22Rv1 (cell line): Measurements from ENCODE around the gene ACOT2.
"Not testable (repeated sequence)": the region's sequence is repeated elsewhere in the genome, so short reads cannot be mapped to it uniquely, and the experiment has no call there.

Experiments used
- ZFX ChIP-seq: fragments of 450-650 bp; IDR thresholded peaks from 2 replicates; pipeline ENCODE4 v1.6.1; 2017; ENCODE audit warnings: antibody characterized with exemption, borderline replicate concordance
- TF ChIP-seq, protein P1 (sequence below): fragments of 450-650 bp; IDR thresholded peaks from 2 replicates; pipeline ENCODE4 v1.5.1; 2017; ENCODE audit warnings: mild to moderate bottlenecking

DNA sequence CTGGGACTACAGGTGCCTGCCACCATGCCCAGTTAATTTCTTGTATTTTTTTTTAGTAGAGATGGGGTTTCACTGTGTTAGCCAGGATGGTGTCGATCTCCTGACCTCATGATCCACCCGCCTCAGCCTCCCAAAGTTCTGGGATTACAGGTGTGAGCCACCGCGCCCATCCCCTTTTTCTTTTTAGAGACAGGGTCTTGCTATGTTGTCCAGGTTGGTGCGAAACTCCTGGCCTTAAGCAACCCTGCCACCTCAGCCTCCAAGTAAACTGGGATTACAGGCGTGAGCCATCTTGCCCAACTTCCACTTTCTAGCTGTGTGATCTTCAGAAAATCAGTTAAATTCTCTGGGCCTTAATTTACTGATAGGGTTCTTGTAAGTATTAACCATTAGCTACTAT is 2.1 kb upstream of the ACOT2 start:
- TF ChIP-seq, protein P1, sequence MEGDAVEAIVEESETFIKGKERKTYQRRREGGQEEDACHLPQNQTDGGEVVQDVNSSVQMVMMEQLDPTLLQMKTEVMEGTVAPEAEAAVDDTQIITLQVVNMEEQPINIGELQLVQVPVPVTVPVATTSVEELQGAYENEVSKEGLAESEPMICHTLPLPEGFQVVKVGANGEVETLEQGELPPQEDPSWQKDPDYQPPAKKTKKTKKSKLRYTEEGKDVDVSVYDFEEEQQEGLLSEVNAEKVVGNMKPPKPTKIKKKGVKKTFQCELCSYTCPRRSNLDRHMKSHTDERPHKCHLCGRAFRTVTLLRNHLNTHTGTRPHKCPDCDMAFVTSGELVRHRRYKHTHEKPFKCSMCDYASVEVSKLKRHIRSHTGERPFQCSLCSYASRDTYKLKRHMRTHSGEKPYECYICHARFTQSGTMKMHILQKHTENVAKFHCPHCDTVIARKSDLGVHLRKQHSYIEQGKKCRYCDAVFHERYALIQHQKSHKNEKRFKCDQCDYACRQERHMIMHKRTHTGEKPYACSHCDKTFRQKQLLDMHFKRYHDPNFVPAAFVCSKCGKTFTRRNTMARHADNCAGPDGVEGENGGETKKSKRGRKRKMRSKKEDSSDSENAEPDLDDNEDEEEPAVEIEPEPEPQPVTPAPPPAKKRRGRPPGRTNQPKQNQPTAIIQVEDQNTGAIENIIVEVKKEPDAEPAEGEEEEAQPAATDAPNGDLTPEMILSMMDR: not testable (repeated sequence)
- TF ChIP-seq ZFX: not testable (repeated sequence)
